Endothelial cell of umbilical vein (primary cell): ENCODE measurements around the gene C22orf23. TPM values are rescaled to one million over a fixed set of nuclear protein-coding genes. Genes with fewer than 3 reads are reported as not detected.

Experiments
- BruUV-seq: library from RNA; stranded (reverse); fragments of 400-500 nt; replicated peaks from 2 replicates; lab custom pipeline; 2021; lab: Mats Ljungman, UMichigan
- CTCF ChIA-PET: fragments of 300-600, 350-600 bp; sonication (Branson Sonifier 250); formaldehyde crosslinking; loops from one replicate; lab custom pipeline; 2021; ENCODE audit warnings: antibody characterized with exemption, inconsistent platforms; lab: Charles Lee
- POLR2A ChIA-PET: fragments of 300-600, 350-600 bp; sonication (Branson Sonifier 250); formaldehyde crosslinking; loops from one replicate; lab custom pipeline; 2021; ENCODE audit warnings: antibody characterized with exemption, inconsistent platforms; lab: Charles Lee
- DNase-seq: peaks from one replicate; pipeline ENCODE4 v3.0.0-alpha.2; 2011; ENCODE audit warnings: low read depth, low spot score
- FAIRE-seq: peaks from 2 replicates; lab custom pipeline; 2011; peaks lifted over from hg19 to GRCh38; lab: Jason Lieb, UNC
- H2AFZ ChIP-seq: 2 replicates; pipeline ENCODE4 v1.6.0; 2012; ENCODE audit warnings: low read depth, low read length, control low read depth, inconsistent platforms
- H3K27ac ChIP-seq: 2 replicates; pipeline ENCODE4 v1.5.1; 2011; ENCODE audit warnings: low read depth, mild to moderate bottlenecking, control low read depth, low read length, moderate library complexity; ENCODE audit not compliant: insufficient read depth
- H3K27me3 ChIP-seq, 2 experiments: 2 replicates each; pipeline versions ENCODE4 v1.6.0 to v1.6.1; 2011; ENCODE audit warnings: low read length in 2 of 2, mixed read lengths in 1 of 2; ENCODE audit not compliant: control insufficient read depth in 2 of 2, insufficient read depth in 2 of 2
- H3K36me3 ChIP-seq, 2 experiments: 2 replicates in 1 of 2; 3 replicates in 1 of 2; pipeline ENCODE4 v1.5.1; 2011; ENCODE audit warnings: low read length in 2 of 2, mild to moderate bottlenecking in 1 of 2, moderate library complexity in 1 of 2; ENCODE audit not compliant: control insufficient read depth in 2 of 2, insufficient read depth in 2 of 2; ENCODE audit errors: extremely low read depth in 1 of 2
- H3K4me1 ChIP-seq: 3 replicates; pipeline ENCODE4 v1.5.1; 2011; ENCODE audit warnings: mild to moderate bottlenecking, low read length; ENCODE audit not compliant: control insufficient read depth, insufficient read depth; ENCODE audit errors: extremely low read depth
- H3K4me2 ChIP-seq: 2 replicates; pipeline ENCODE4 v1.6.1; 2011; ENCODE audit warnings: low read length, control low read depth, mixed read lengths; ENCODE audit not compliant: insufficient read depth
- H3K4me3 ChIP-seq, 3 experiments: fragments of 200-600 bp in 1 of 3; sonication (generic), shearing (Covaris generic) in 1 of 3; replicated peaks in 1 of 3; 2 replicates each; pipeline ENCODE4 v1.5.1; 2011 to 2016; ENCODE audit warnings: control low read depth in 3 of 3, low read length in 3 of 3, mild to moderate bottlenecking in 2 of 3, inconsistent platforms in 1 of 3, low read depth in 1 of 3, moderate library complexity in 1 of 3; ENCODE audit not compliant: insufficient read depth in 1 of 3
- H3K79me2 ChIP-seq: 2 replicates; pipeline ENCODE4 v1.6.0; 2012; ENCODE audit warnings: low read length, inconsistent platforms; ENCODE audit not compliant: control insufficient read depth, insufficient read depth
- H3K9ac ChIP-seq: replicated peaks from 2 replicates; pipeline ENCODE3; 2011; ENCODE audit warnings: low read length, control low read depth; ENCODE audit not compliant: insufficient read depth; ENCODE audit errors: extremely low read depth
- H3K9me1 ChIP-seq: replicated peaks from 3 replicates; pipeline ENCODE4 v1.6.0; 2011; ENCODE audit warnings: mild to moderate bottlenecking, low read length; ENCODE audit not compliant: control insufficient read depth, insufficient read depth; ENCODE audit errors: extremely low read depth
- H3K9me3 ChIP-seq: replicated peaks from 2 replicates; pipeline ENCODE4 v1.5.1; 2012; ENCODE audit warnings: low read length, inconsistent platforms; ENCODE audit not compliant: control insufficient read depth, insufficient read depth
- H4K20me1 ChIP-seq: replicated peaks from 2 replicates; pipeline ENCODE3; 2011; ENCODE audit warnings: mild to moderate bottlenecking, low read length; ENCODE audit not compliant: control insufficient read depth, insufficient read depth; ENCODE audit errors: extremely low read depth
- FOS ChIP-seq: IDR thresholded peaks from 2 replicates; pipeline ENCODE4 v1.6.1; 2011; ENCODE audit warnings: mild to moderate bottlenecking, low read length, moderate library complexity, borderline replicate concordance; ENCODE audit not compliant: insufficient read depth
- POLR2AphosphoS5 ChIP-seq: IDR thresholded peaks from 2 replicates; pipeline ENCODE4 v1.6.1; 2012; ENCODE audit warnings: low read depth, mild to moderate bottlenecking, control low read depth, low read length, moderate library complexity; ENCODE audit not compliant: insufficient read depth
- dilution Hi-C: fragments of 300-500 bp; cut with MboI; formaldehyde crosslinking; loops from one replicate; pipeline ENCODE4 v1.15.0; 2019; ENCODE audit warnings: low sequenced_read_pairs; ENCODE audit not compliant: extremely low pct_ligation_motif_present
- intact Hi-C: fragments of 100-400 bp; cut with micrococcal nuclease; formaldehyde crosslinking; loops from one replicate; pipeline ENCODE4 v1.10.0; 2022
- polyA plus RNA-seq, 4 experiments: library from polyadenylated mRNA; depleted of rRNA in 3 of 4; stranded (reverse) in 3 of 4; unstranded in 1 of 4; fragments of >200 nt; gene quantifications; 2 replicates each; pipeline versions ENCODE4 v1.2.1 to v1.2.3, GENCODE V29; 2011 to 2012; ENCODE audit warnings: missing spikeins in 1 of 4
- total RNA-seq: library from RNA; stranded (reverse); gene quantifications from 2 replicates; pipeline ENCODE4 v1.2.3, GENCODE V29; 2021

Gene C22orf23
- total and polyA plus RNA-seq, 2 donors (not counting 3 experiments of a cell fraction or from before 2014, with no cell fraction given) = 0.23 to 0.44 TPM

DNA sequence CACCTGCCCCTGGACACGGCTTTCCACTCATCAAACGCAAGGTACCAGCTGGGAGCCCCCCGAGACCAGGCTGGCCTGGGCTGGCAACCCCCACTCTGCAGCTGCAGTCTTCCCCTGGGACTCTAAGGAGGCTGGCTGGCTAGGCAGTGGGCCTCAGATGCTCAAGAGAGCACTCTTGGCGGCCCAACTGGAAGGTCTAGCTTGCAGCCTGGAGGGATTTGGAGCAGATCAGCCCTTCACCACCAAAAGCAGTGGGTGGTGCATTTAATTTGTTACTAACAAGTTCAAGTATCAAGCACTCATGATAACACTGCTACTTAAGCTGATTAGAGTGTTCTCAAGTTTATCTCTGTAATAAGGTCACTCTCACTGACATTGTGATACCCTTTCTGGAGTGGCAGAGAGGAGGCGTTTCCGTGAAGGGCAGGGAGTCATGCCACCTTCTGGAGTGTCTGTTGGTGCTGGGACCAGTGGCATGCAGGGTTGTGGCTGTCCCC lies 21.5 kb downstream of the C22orf23 start:
- Histone ChIP-seq H2AFZ (no peak overlapping the region), H3K9ac (no peak overlapping the region), H3K4me2 (no peak overlapping the region), H3K9me3 (no peaks in the 10 kb centered on the region), H3K4me3 (no peak overlapping the region), H3K27me3 (no peaks in the 10 kb centered on the region), H3K9me1 (no peaks in the 10 kb centered on the region), H3K79me2 (no peaks in the 10 kb centered on the region), H3K4me1 (peaks cover 29% of the 10 kb centered on the region), H3K36me3 (peaks cover 0 to 26% of the 10 kb centered on the region in 2 experiments), H3K27ac (no peak overlapping the region), H4K20me1 (no peaks in the 10 kb centered on the region)
- ChIA-PET POLR2A (no interaction called here), CTCF (interaction anchor here (1.1 to 4.7 kb wide), 6 partner anchors 12 to 114 kb away, joined by 4 to 48 read pairs (median 6); partner anchors contain the start of gene MICALL1)
- no peak for DNase-seq
- intact Hi-C loops (no loop called here), dilution Hi-C loops (no loop called here)
- no TSS peak for BruUV-seq
- no peak for TF ChIP-seq FOS
- no peak for FAIRE-seq

DNA sequence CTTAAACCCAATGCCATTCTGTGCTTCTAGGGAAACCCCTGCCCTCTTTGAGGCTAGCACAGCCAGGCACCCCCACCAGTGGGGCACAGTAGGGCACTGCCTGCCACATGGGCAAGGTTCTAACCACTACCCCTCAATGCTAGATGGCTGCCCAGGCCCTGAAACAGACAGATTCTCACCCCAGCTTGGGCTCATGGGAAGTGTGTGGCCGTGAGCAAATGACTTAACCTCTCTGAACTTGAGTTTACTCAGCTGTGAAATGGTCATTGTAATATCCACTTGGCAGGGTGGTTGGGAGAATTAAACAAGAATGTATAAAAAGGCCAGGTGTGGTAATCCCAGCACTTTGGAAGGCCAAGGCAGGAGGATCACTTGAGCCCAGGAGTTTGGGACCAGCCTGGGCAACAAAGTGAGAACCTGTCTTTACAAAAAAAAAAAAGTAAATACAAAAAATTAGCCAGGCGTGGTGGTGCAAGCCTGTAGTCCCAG lies 22.4 kb downstream of the C22orf23 start:
- Histone ChIP-seq H4K20me1 (no peaks in the 10 kb centered on the region), H2AFZ (no peak overlapping the region), H3K4me1 (peaks cover 29% of the 10 kb centered on the region), H3K4me2 (no peak overlapping the region), H3K79me2 (no peaks in the 10 kb centered on the region), H3K27ac (peak overlapping the region; percentile 41), H3K36me3 (peaks cover 5 to 27% of the 10 kb centered on the region in 2 experiments), H3K9me3 (no peaks in the 10 kb centered on the region), H3K27me3 (no peaks in the 10 kb centered on the region), H3K4me3 (no peak overlapping the region), H3K9ac (no peak overlapping the region), H3K9me1 (no peaks in the 10 kb centered on the region)
- FAIRE-seq = peak; percentile 72
- DNase-seq = peak; percentile 26
- intact Hi-C loops = no loop called here
- dilution Hi-C loops = no loop called here
- no TSS peak for BruUV-seq
- POLR2A ChIA-PET = no interaction called here
- CTCF ChIA-PET = interaction anchor here (1.0 to 4.7 kb wide), 7 partner anchors 13 to 113 kb away, joined by 3 to 48 read pairs (median 5); partner anchors contain the start of gene MICALL1
- no peak for TF ChIP-seq POLR2AphosphoS5
